ENCODE results near the gene OR6A2.
A peak's percentile ranks its signal among the peaks of the same experiment; 100 is the strongest.
"Not testable (repeated sequence)": the region's sequence is repeated elsewhere in the genome, so short reads cannot be mapped to it uniquely, and the experiment has no call there.

OR6A2 gene

GRCh38 chr11:6812390-6813005 lies 13.0 kb upstream of the OR6A2 start:
- no peak overlapping the region for H3K4me3 ChIP-seq (replicated peaks; ENCODE audit: low read depth, low read length)
- no peak for DNase-seq (ENCODE audit: extremely low read depth, low read depth)
- peak; percentile 89 for TF ChIP-seq CTCF (IDR thresholded peaks at IDR 0.05; ENCODE audit: low read depth, low read length, missing control alignments)

GRCh38 chr11:6801075-6801474 lies 1.6 kb upstream of the OR6A2 start:
- H3K4me3 ChIP-seq (replicated peaks; ENCODE audit: low read depth, low read length) = not testable (repeated sequence)

GRCh38 chr11:6794639-6795038 lies 4.8 kb downstream of the OR6A2 start:
- no peak overlapping the region for H3K4me3 ChIP-seq (replicated peaks; ENCODE audit: low read depth, low read length)
- no peak for DNase-seq (ENCODE audit: extremely low read depth, low read depth)
- no peak for TF ChIP-seq CTCF (IDR thresholded peaks at IDR 0.05; ENCODE audit: low read depth, low read length, missing control alignments)

More at GRCh38 chr11:6801075-6801474, 1.6 kb upstream of the OR6A2 start:
- not testable (repeated sequence) for DNase-seq (ENCODE audit: extremely low read depth, low read depth)

GRCh38 chr11:6790546-6790945 lies 8.9 kb downstream of the OR6A2 start:
- no peak for DNase-seq (ENCODE audit: extremely low read depth, low read depth)
- no peak overlapping the region for H3K4me3 ChIP-seq (replicated peaks; ENCODE audit: low read depth, low read length)
- TF ChIP-seq CTCF (IDR thresholded peaks at IDR 0.05; ENCODE audit: low read depth, low read length, missing control alignments) = no peak

GRCh38 chr11:6782720-6783119 lies 16.8 kb downstream of the OR6A2 start, which contains the start of gene OR2AG1:
TSS of gene OR2AG1 (plus strand) at chr11:6783020. CDS start at chr11:6785038, 2,018 bp downstream.
- no peak for DNase-seq (ENCODE audit: extremely low read depth, low read depth)
- H3K4me3 ChIP-seq (replicated peaks; ENCODE audit: low read depth, low read length) = no peak within 1 kb of the TSS
- no peak for TF ChIP-seq CTCF (IDR thresholded peaks at IDR 0.05; ENCODE audit: low read depth, low read length, missing control alignments)

- H3K4me3 ChIP-seq (replicated peaks; ENCODE audit: low read depth, low read length) = no peak overlapping the region
- DNase-seq (ENCODE audit: extremely low read depth, low read depth) = no peak
- TF ChIP-seq CTCF (IDR thresholded peaks at IDR 0.05; ENCODE audit: low read depth, low read length, missing control alignments) = no peak
These were observed 18.7 kb downstream of the OR6A2 start for GRCh38 chr11:6780829-6781228.

- no peak for DNase-seq (ENCODE audit: extremely low read depth, low read depth)
- no peak for TF ChIP-seq CTCF (IDR thresholded peaks at IDR 0.05; ENCODE audit: low read depth, low read length, missing control alignments)
- H3K4me3 ChIP-seq (replicated peaks; ENCODE audit: low read depth, low read length) = no peak overlapping the region
These were observed 21.0 kb downstream of the OR6A2 start for GRCh38 chr11:6778518-6778917.

All from HFF-Myc (cell line).